ENCODE results near the gene NPBWR2.

DNA sequence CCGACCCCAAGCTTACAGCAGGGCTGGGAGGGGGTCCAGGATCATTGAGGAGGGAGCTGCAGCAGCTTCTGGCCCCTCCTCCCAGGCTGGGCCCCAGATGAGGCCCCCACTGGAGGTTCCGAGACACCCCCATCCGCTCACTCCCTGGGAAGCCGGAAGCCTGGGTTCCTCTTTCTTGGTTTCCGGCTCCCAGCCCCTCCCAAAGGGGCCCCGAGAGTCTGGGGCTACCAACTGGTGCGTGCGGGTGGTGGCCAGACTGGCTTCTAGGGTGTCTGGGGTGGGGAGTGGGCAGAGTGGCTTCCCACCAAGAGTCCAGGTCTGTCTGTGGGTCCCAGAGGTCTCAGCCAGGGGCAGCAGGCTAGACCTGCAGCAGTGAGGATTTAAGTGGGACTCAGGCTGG is 30.3 kb downstream of the NPBWR2 start:
- TF ChIP-seq POLR2A (IDR thresholded peaks at IDR 0.05; ENCODE audit: extremely low read depth, insufficient read length): peak; percentile 84
- peak; percentile 54 for TF ChIP-seq MYC (IDR thresholded peaks at IDR 0.05; ENCODE audit: low read depth, low read length)
